Measurements from ENCODE around the gene SLIT3.

SLIT3 gene

DNA sequence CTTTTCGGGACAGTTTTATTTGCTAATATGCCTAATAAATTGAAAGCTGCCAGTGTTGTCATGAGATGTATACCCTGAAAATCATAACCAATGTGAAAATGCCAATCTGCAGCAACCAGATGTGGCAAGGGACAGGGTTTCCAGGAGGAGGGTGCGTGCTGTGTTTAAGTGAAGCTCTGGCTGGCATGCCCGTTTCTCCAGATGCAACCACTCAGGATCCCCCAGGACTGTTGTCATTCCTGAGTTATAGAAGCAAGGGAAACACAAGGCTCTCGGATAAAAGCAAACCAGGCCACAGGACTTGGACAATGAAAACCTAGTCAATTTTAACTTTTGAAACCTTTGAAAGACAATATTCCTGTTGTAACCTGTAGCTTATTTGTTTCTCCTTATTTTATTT is 360.2 kb downstream of the SLIT3 start:
- TF ChIP-seq, protein P1, sequence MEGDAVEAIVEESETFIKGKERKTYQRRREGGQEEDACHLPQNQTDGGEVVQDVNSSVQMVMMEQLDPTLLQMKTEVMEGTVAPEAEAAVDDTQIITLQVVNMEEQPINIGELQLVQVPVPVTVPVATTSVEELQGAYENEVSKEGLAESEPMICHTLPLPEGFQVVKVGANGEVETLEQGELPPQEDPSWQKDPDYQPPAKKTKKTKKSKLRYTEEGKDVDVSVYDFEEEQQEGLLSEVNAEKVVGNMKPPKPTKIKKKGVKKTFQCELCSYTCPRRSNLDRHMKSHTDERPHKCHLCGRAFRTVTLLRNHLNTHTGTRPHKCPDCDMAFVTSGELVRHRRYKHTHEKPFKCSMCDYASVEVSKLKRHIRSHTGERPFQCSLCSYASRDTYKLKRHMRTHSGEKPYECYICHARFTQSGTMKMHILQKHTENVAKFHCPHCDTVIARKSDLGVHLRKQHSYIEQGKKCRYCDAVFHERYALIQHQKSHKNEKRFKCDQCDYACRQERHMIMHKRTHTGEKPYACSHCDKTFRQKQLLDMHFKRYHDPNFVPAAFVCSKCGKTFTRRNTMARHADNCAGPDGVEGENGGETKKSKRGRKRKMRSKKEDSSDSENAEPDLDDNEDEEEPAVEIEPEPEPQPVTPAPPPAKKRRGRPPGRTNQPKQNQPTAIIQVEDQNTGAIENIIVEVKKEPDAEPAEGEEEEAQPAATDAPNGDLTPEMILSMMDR (IDR thresholded peaks at IDR 0.05; ENCODE audit: low read depth, low read length, missing control alignments), result no peak
- Histone ChIP-seq H3K36me3 (replicated peaks) (no peaks in the 10 kb centered on the region), H3K4me3 (ENCODE audit: low read depth, low read length) (no peak overlapping the region), H3K27me3 (replicated peaks) (no peaks in the 10 kb centered on the region), H3K27ac (no peak overlapping the region)
- no peak for DNase-seq
- in situ Hi-C loops (cut with HindIII; ENCODE audit: low pct_ligation_motif_present, low sequenced_read_pairs), result no loop called here

DNA sequence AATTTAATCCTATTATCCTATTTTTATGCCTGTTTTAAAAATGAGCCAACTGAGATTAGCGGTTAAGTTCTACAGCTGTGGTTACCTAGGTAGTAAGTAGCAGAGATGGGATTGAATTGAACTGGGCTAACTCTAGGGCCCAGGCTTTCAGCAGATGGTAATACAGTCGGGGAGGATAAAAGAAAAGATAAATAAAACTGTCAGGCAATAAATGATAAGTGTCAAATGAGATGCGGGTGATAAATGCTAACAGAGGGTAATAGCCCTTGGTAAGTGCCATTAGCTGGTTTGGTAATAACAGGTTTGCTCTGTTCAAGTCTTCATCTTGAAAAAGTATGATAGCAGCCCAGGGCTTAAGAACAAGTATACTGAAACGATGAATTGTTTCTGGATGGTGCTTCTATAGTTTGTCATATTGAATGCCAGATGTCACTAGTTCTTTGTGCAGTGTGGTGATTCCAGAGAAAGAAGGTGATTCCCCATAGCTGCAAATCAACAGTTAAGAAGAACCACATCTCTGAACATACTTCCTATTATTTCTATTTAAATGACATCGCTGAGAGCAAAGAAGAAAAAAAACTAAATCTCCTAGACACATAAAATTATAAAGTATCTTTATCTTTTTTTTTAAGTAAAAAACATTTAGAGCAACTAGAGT is 360.9 kb downstream of the SLIT3 start:
- H3K27me3 ChIP-seq (replicated peaks), result no peaks in the 10 kb centered on the region
- H3K4me3 ChIP-seq (ENCODE audit: low read depth, low read length), result no peak overlapping the region
- H3K36me3 ChIP-seq (replicated peaks), result no peaks in the 10 kb centered on the region
- in situ Hi-C loops (cut with HindIII; ENCODE audit: low pct_ligation_motif_present, low sequenced_read_pairs), result no loop called here
- DNase-seq, result no peak
- TF ChIP-seq, protein P1 (IDR thresholded peaks at IDR 0.05; ENCODE audit: low read depth, low read length, missing control alignments), result no peak
- no peak overlapping the region for H3K27ac ChIP-seq

DNA sequence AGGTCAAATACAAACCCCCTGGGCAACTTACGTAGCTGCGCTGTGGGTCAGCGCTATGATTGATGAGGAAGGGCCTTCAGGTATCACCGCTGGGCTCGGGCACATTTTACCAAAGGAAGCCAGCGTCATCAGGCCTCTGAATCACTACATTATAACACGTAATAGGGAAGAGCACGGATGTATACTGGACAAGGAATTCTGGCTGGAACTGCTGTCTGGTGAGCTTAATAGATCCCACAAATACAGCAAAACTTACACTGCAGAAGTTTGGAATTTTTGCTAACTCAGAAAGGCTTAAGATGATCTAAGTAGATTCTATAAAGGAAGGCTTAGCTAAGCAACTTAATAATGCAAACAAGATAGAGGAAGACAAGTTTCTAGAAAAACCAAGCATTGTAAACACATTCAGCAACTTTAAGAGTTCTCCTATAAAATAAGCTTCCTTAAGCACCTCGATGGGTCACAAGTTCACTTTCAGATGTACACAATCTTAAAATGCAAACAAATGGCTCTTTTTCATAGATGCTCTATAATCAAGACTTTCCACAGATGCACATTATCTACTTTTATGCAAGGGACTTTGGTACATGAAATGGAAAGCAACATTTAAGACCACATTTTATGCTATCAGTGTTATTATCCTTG is 361.7 kb downstream of the SLIT3 start:
- Histone ChIP-seq H3K4me3 (ENCODE audit: low read depth, low read length) (no peak overlapping the region), H3K27ac (no peak overlapping the region), H3K36me3 (replicated peaks) (no peaks in the 10 kb centered on the region), H3K27me3 (replicated peaks) (no peaks in the 10 kb centered on the region)
- no peak for DNase-seq
- TF ChIP-seq, protein P1 (IDR thresholded peaks at IDR 0.05; ENCODE audit: low read depth, low read length, missing control alignments), result no peak
- in situ Hi-C loops (cut with HindIII; ENCODE audit: low pct_ligation_motif_present, low sequenced_read_pairs), result no loop called here

DNA sequence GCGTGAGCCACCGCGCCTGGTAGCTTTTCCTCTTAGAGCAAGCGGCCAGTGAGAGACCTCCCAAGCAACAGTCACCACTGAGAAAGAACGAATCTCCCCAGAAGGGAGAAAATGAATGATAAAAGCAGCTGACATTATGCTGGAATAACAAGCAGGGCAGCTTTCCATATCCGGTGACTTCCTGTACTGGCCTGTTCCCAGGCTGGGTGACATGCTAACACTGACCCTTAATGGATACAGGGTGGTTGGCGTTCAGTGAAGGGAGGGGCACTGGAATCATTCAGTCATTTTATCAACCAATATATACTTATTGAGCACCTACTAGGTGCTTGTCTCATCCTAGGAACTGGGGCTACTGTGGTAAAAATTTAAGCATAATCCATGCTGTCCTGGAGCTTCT is 364.4 kb downstream of the SLIT3 start:
- in situ Hi-C loops (cut with HindIII; ENCODE audit: low pct_ligation_motif_present, low sequenced_read_pairs), result no loop called here
- Histone ChIP-seq H3K4me3 (ENCODE audit: low read depth, low read length) (no peak overlapping the region), H3K27me3 (replicated peaks) (no peaks in the 10 kb centered on the region), H3K36me3 (replicated peaks) (no peaks in the 10 kb centered on the region), H3K27ac (no peak overlapping the region)
- no peak for DNase-seq
- TF ChIP-seq, protein P1 (IDR thresholded peaks at IDR 0.05; ENCODE audit: low read depth, low read length, missing control alignments), result no peak

DNA sequence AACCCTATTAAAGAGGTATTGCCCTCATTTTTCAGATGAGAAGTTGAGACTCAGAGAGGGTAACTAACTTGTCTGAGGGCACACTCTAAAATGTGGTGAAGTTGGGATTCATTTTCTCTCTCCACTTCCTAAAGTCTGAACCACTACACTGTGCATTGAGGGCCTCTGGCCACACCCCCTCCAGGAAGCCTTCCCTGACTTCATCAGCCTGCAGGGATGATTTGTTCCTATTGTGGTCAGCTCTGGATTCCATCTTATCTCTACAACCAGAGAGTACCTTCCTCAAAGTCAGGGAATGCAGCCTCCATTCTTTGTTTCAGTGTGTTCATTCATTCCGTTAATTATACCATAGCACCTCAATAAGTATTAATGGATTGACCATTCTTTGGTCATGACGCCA is 365.8 kb downstream of the SLIT3 start:
- DNase-seq, result no peak
- Histone ChIP-seq H3K27ac (no peak overlapping the region), H3K27me3 (replicated peaks) (no peaks in the 10 kb centered on the region), H3K4me3 (ENCODE audit: low read depth, low read length) (no peak overlapping the region), H3K36me3 (replicated peaks) (no peaks in the 10 kb centered on the region)
- TF ChIP-seq, protein P1 (IDR thresholded peaks at IDR 0.05; ENCODE audit: low read depth, low read length, missing control alignments), result no peak
- in situ Hi-C loops (cut with HindIII; ENCODE audit: low pct_ligation_motif_present, low sequenced_read_pairs), result no loop called here
